ENCODE results near the gene MORN1.

GRCh38 chr1:2315674-2316450, 75.5 kb downstream of the MORN1 start:
- TF ChIP-seq RAD21 (IDR thresholded peaks at IDR 0.05) (no peak), CTCF (IDR thresholded peaks at IDR 0.05; ENCODE audit: low read depth, low read length, missing input control) (no peak), YY1 (IDR thresholded peaks at IDR 0.05) (no peak), REST (IDR thresholded peaks at IDR 0.05) (no peak), JUND (IDR thresholded peaks at IDR 0.05) (no peak), FOXA2 (IDR thresholded peaks at IDR 0.05) (no peak), ATF3 (IDR thresholded peaks at IDR 0.05) (no peak)

Measured in liver (tissue), 3 donors.